Measurements from ENCODE around the gene PDK4.

Gene PDK4

DNA sequence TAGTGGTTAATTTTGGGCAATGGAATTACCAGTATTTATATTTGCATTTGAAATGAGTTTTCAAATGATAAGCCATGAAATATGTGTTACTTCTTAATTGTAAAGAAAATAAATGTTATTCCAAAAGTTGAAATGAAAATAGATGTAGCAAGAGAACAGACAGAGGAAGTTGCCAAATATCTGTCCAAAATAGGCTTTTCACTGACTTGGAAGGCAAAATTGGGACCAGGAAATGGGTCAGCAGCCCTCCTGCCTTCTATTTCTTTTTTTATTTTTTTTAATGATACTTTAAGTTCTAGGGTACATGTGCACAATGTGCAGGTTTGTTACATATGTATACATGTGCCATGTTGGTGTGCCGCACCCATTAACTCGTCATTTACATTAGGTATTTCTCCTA lies 8.1 kb upstream of the PDK4 start:
- DNase-seq = peak; percentile 24 to 43

DNA sequence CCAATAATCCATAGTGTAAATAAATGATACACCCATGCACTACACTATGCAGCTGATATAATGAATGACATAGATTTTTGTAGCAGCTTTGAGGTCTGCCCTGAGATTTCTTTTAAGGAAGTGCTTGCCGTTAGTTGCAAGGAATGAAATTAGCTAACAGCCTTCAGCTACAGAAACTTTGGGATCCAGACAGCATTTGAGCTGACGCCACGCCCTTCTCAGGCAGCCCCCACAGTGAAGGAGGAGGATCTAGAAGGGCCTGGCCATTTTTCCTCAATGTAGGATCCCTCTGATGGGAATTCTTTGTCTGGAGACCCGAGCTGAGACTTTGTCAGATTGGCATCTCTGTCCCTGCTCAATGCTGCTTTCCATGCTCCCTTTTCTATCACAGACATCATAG lies 6.1 kb upstream of the PDK4 start:
- peak; percentile 40 to 41 for DNase-seq

DNA sequence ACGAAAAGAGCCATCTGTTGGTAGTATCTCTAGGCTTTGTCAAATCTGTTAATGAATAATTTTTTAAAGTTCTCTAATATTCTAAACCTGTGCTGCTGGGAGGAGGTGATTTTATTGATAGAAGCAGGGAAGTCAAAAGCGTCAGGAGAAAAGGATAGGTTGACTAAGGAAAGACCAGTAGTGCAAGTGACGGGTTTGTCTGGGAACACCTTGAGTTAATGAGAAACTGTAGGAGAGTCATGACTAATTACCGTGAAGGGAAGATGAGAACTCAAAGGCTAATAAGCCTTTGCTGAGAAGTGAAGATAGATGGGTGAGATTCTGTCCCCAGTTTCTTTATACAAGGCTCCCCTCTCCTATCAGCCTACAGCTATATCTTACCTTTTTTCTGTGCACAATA lies 5.0 kb upstream of the PDK4 start:
- no peak for DNase-seq

DNA sequence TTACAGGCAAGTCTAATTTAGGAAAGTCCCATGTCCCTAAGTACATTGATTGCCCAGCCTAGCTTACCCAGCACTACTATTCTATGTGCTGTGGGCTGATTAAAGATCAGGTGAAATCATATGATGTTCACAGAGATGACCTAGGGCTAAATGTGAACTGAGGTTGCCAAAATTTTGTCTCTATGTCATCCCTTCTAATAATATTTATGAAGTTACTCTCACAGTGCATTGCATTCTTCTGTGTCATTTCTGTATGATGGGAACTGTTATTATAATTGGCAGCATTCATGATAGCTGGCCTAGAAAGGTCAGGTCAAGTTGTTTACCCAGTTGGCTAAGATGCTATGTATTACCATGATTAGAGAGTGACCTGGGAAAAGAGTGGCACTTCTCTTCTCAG lies 2.8 kb upstream of the PDK4 start:
- DNase-seq = no peak

DNA sequence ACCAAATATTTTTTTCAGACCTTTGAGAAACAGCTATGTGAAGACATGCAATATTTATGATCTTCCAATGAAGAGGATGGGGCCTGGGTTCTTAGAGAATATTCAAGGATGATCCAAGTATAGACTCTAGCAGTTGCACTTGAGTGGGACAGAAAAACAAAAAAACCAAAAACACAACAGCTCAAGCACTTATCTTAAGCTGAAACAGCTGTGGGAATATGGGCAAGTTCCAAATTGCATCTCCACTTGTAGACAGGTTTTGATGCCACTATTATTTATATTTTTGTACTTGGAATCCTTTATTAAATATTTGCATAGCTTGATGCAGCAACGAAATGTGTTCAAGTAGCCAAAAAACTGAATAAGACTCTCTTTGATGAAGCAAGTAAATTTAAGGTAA lies 2.2 kb upstream of the PDK4 start:
- no peak for DNase-seq

DNA sequence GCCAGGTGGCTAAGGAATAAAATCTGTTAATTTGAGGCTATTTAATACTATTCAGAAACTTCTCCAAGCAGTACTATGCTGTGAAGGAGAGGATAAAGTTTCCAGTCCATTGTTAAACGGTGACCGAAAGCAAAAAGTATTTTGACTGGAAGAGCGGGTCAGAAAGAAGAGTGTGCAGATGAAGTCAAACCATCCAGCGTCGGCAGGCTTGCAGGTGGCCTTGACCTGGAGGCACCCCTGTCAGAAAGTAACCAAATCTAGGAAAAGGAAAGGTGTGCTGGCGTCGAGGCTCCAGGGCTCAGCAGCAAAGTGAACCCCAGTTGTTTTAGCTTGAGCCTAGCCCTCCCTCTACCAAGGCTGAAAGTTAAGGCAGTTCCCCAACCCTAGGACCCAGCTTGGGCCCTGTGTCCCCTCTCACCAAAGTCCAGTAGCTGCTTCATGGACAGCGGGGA lies 544 bp downstream of the PDK4 start:
- DNase-seq = no peak

DNA sequence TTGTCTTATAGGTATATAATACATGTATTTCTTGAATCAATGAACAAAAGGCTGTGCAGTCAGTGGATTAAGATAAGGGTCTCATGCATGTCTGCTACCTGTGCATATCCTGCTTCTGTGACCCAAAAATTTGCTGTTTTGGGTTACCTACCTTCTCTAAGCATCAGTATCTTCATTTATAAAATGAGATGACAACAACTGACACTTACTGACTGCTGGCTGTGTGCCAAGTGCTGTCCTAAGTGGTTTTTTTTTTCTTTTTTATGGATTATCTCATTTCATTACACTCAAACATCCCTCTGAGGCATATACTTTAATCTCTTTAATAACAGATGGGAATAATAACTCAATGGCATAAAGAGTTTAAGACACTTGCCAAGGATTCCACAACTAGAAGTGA lies 2.1 kb downstream of the PDK4 start:
- DNase-seq = no peak

DNA sequence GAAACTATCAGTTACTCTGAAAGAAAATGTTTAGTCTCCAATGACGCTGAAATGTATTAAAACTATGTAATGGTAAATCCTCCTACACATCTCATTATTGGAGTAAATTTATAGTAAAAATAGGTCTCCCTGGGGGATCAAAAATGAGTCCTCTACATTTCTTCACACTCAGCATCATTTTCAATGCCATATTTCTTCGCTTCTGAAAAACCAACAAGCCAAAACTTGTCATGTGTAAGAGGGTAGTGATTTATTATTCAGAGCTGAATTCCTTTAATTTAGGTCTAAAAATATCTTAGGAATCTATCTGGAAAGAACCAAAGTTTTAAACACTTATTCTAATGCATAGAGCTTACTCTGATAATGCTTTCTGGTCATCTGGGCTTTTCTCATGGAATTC lies 3.0 kb downstream of the PDK4 start:
- no peak for DNase-seq

DNA sequence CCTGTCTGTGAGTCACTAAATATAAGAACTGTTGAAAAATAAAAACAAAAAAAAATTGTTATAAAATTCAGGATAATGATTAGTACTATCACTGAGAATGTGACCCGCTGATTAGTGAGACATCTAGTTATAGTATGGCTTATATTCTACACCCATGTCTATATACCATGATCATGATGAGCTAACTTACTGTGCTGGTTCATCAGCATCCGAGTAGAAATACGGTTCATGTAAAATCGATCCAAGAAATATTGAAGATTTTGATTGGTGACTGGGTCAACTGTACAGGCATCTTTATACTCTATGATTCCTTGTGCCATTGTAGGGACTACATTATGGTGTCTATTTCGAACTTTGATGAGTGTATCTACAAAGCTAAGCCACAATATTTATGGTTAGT lies 3.7 kb downstream of the PDK4 start:
- DNase-seq = no peak

DNA sequence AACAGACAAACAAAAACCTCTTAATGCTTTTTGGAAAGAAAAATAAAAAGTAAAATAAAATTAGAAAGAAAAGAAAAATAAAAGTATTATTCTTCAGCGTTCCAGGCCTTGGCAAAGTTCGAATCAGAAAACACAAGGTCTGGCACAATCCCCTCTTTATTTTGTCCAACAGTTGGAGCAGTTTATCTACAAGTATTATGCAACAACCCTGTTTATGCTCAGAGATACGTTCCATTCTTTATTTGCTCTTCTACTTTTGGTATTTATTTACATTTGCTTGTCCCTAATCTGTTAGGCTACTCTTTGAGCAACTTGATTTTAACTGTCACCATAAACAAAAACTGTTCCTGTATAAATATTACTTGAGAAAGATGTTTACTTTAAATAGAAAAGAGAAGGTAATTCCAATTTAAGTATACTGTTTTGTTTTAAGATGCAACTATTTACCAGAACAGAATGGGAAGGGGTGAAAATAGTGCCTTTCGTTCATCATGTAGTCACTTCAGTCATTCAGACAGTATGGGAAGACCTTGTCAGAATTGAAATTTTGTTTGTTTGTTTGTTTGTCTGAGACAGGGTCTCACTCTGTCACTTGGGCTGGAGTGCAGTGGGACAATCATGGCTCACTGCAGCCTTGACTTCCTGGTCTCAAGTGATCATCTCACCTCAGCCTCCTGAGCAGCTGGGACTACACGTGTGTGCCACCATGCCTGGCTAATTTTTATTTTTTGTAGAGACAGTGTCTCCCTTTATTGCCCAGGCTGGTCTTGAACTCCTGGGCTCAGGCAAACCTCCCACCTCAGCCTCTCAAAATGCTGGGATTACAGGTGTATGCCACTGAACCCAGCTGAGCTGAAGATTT lies 5.7 kb downstream of the PDK4 start:
- no peak for DNase-seq

DNA sequence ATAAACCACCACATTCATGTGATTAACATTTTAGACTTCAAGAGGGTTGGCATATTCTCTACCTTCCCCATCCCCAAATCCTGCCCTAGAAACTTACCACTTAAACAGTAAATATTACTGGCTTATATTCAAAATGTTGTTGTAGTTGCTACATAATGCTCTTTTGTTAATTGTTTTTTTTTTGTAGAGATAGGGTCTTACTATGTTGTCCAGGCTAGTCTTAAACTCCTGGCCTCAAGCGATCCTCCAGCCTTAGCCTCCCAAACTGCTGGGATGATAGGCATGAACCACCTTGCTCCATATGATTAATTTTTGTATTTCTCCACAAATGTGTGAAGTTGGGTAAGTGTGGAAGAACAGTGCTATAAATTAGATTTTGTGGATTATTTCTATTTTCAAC lies 6.5 kb downstream of the PDK4 start:
- DNase-seq = no peak

DNA sequence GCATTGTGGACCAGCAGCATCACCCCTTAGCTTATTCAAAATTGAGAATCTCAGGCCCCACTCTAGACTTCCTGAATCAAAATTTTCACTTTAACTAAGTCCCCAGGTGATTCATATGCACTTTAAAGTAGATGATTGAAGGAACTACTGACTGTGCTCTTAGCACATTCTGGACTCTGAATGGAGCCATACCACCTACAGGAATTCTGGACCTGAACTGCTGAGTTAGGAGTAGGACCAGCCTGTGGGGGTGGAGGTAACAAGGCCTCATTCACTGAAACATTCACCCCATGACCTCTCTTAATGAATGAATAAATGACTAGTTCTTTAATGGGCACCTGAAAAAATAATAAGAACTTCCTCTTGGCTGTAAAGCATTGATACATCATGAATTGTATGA lies 7.3 kb downstream of the PDK4 start:
- DNase-seq = no peak

DNA sequence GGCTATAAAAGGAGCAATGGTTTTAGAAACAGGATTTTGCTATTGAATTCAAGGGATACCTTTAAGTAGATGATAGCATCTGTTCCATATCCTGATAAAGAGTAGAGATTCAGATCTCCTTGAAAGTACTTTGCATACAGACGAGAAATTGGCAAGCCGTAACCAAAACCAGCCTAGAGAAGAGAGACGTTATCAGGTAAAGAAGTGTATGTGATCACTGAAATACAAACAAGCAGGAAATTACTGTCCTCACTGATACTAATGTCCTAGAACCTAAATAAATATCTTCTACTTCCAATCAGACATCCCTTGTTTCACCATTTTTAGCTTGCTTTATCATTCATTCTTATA lies 9.4 kb downstream of the PDK4 start:
- DNase-seq = no peak

DNA sequence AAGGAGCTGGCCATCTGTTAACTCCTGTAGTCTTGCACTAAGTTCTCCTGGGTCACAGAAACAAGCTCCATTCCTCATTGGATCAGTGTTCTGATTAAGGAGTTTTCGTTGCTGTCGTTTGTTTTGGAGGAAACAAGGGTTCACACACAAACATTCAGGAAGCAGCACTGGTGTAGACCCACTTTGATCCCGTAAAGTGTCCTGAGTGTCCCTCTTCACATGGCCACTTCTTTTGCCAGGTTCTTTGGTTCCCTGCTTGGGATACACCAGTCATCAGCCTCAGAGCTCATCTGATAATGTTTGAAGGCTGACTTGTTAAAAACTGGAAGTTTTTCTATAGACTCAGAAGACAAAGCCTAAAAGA lies 10.9 kb downstream of the PDK4 start:
- no peak for DNase-seq

DNA sequence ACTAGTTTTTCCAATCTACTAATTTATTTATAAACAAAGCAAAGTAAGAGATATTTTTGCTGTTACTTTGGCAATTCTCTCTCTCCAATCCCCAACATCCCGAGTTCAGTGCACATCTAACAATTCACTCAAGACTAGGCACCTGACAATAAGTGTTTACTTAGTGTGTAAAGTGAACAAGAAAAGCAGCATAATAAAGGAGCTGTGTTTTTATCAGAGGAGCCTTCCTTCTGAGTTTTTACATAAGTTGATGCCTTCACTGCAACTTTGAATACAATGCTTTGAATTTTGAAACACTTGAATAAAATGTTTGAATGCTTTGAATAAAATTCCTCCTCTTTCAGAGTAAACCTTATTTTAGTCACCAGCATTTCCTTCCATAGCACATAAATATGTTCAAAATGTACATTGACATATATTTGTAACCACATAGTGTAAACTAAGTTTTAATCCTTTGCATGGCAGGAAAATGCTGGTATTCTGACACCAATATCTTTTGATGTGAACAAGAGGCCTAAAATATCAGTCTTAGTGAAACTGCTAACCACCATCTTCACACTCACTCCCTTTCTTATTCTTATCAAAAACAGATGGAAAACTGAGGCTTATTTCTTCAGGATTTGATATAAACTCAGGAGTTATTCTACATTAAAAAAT lies 11.4 kb downstream of the PDK4 start:
- DNase-seq = no peak

DNA sequence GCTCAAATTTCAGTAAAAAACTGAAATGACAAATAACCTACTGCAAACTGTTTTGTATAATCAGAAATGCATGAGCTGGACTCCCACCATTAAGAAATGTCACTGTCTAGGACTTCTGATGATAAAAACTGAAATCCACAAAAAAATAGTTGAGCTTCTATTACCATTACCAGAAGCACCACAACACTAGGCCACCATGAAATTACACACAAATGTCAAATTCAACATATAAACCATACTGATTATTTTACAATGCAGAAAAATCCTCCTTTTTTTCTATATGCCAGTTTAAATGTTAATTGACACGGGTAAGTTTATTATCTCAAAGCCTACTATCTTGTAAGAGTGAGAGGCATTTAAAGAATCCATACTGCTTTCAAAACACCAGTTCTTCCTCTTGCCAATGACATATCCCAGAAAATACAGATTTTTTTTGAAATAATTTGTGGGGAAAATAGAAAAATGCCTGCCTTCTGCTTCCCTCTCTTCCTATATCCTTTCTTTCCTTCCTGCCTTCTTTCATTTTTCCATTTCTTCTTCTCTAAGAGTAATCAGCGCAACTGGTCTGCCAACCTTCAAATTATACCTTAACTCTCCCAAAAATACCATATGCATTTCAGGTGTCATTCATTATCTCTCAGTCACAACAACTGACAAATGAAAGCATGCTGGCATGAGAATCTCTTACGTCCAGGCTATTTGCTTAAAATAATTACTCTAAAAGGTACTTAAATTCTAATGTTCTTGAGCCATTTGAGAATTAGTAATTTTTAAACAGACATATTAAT lies 12.3 kb downstream of the PDK4 start:
- DNase-seq = no peak

DNA sequence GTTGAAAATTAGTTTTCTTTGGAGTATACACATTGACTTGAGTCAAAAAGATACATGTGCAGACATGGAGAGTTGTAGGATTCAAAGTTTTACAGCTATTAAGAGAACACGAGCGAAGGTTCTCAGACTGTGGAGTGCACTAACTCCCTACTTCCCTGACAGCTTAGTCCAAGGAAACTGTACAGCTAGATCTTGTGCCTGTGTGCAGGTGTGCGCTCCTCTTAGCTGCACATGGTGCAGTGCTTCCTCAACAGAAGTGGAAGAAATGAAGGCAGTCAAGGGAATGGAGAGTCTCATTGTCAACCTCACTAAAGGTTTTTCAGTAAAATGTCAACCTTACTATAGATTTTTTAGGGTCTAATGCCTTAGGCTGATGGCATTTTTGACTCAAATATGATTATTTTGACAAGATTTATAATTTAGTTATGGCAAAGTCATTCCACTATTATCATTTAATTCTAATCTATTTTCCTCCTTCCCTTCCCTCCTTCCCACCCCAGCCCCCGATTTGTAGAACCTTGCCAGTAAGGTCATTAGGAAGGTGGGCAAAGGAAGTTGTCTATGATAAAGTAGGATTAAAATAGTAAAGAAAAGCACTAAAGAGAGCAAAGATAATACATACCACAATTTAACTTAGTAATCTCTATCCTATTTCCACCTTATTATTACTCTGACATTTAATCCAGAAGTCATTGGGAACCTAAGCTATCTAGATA lies 13.6 kb downstream of the PDK4 start:
- DNase-seq = no peak

DNA sequence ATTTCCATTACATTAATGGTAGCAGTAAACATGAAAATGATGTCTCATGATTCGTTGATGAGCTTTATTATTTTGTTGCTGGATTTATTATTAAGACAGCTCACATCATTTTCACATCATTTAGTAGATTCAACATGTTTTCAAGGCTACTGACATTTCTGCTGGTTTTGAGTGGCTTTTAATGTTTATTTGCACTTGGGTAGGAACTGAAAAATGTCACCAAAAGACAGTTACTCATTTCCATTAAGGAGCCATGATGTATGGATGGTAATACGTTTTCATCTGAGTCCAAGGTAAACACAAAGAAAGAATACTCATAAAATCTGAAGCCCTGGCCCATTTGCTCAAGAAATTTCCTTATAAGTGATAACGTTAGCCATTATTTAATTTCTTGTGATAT lies 14.8 kb downstream of the PDK4 start:
- no peak for DNase-seq

DNA sequence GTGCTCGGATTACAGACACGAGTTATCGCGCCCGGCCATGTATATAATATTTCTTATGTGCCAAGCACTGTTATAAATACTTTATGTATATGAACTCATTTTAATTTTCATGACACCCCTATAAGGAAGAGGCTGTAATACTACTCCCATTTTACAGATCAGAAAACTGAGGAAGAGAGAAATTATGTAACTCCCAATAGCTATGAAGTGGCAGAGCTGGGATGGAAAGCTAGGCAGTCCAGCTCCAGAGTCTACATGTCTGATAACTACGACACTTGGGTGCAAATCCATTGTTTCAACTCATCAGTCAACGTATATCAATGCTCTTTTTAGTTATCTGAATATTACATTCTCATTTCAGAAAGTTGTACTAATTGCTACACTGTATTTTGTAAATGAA lies 17.0 kb downstream of the PDK4 start:
- DNase-seq = no peak

DNA sequence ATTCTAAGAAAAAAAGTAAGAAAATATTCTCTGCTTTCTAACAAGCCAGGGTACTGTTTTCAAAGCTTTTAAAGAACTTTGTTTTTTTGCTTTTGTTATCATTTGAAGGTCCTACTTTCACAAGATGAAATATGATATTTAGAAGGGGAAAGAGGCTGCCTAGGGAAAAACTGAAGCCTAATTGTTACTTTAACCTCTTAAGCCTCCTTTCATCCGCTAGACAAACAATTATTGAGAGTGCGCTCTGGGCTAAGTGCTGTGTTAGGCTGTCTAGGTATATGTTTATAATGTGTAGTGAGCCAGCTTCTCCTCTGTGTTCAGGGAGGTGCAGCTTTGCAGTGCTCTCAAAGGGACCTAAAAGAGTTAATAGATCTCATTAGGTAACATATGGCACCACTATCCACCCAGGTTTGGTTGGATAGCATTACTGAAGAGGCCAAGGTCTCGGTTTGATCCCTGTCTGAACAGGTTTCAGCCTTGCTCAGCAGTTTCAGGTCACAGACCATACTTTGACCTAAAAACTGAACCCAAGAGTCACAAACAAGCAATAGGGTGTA lies 17.9 kb downstream of the PDK4 start:
- DNase-seq = no peak

DNA sequence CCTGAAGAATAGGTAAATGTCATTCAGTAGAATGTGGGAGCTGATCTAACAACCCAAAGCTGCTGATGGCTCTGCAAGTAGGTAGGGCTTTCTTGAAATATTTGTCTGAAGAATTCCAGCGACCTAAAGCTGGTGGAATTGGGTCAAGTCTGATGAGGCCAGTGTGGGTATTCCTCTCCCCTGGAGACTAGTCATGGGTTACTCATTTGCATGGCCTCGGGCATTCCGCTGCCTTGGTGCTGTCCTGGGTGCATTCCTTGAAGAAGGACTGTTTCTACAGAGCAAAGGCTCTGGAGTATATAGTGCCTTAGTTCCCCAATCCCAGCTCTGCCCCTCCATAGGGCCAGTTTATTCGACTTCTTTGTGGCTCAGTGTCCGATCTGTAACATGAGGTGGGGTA lies 19.2 kb downstream of the PDK4 start:
- DNase-seq = no peak

DNA sequence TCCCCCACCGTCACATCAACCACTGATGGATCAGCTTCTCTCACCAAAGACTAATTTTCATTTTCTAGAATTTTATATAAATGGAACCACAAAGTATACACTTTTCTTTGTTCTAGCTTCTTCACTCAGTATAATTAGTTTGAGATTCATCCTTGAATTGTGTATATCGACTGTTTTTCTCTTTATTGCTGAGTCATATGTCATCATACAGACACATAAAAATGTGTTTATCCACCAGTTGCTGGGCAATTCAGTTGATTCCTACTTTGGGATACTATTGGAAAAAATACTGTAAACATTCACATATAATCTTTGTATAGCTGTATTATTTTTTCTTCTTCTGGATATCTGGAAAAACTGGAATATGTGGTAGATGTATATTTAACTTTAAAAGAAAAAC lies 26.6 kb downstream of the PDK4 start:
- DNase-seq = no peak

DNA sequence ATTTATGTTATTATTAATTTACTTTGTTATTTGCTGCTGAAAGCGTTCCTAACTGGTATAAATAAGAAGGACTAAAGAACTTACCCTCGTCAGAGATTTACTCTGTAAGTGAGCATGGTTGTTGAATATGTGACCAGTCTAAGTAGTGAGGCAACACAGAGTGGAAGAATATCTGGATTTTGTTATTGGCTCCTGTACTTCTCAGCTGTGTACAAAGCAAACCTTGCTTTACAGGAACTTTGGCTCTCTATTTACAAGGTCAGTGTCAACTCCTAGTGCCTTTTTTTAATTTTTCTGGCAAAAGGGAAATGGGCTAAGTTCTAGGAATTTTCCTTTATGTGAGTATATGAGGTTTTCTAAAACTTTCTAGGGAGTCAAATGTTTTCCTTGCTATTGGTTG lies 35.6 kb downstream of the PDK4 start:
- DNase-seq = no peak
